Endothelial cell of umbilical vein (primary cell): Measurements from ENCODE around the gene RASL10B. TPM values are rescaled to one million over a fixed set of nuclear protein-coding genes. Genes with fewer than 3 reads are reported as not detected.

Experiments used
- BruUV-seq: library from RNA; stranded (reverse); fragments of 400-500 nt; replicated peaks from 2 replicates; lab custom pipeline; 2021; lab: Mats Ljungman, UMichigan
- CTCF ChIA-PET: fragments of 300-600, 350-600 bp; sonication (Branson Sonifier 250); formaldehyde crosslinking; loops from one replicate; lab custom pipeline; 2021; ENCODE audit warnings: antibody characterized with exemption, inconsistent platforms; lab: Charles Lee
- POLR2A ChIA-PET: fragments of 300-600, 350-600 bp; sonication (Branson Sonifier 250); formaldehyde crosslinking; loops from one replicate; lab custom pipeline; 2021; ENCODE audit warnings: antibody characterized with exemption, inconsistent platforms; lab: Charles Lee
- DNase-seq: peaks from one replicate; pipeline ENCODE4 v3.0.0-alpha.2; 2011; ENCODE audit warnings: low read depth, low spot score
- FAIRE-seq: peaks from 2 replicates; lab custom pipeline; 2011; peaks lifted over from hg19 to GRCh38; lab: Jason Lieb, UNC
- H2AFZ ChIP-seq: 2 replicates; pipeline ENCODE4 v1.6.0; 2012; ENCODE audit warnings: low read depth, low read length, control low read depth, inconsistent platforms
- H3K27ac ChIP-seq: 2 replicates; pipeline ENCODE4 v1.5.1; 2011; ENCODE audit warnings: low read depth, mild to moderate bottlenecking, control low read depth, low read length, moderate library complexity; ENCODE audit not compliant: insufficient read depth
- H3K27me3 ChIP-seq, 2 experiments: 2 replicates each; pipeline versions ENCODE4 v1.6.0 to v1.6.1; 2011; ENCODE audit warnings: low read length in 2 of 2, mixed read lengths in 1 of 2; ENCODE audit not compliant: control insufficient read depth in 2 of 2, insufficient read depth in 2 of 2
- H3K36me3 ChIP-seq, 2 experiments: 2 replicates in 1 of 2; 3 replicates in 1 of 2; pipeline ENCODE4 v1.5.1; 2011; ENCODE audit warnings: low read length in 2 of 2, mild to moderate bottlenecking in 1 of 2, moderate library complexity in 1 of 2; ENCODE audit not compliant: control insufficient read depth in 2 of 2, insufficient read depth in 2 of 2; ENCODE audit errors: extremely low read depth in 1 of 2
- H3K4me1 ChIP-seq: 3 replicates; pipeline ENCODE4 v1.5.1; 2011; ENCODE audit warnings: mild to moderate bottlenecking, low read length; ENCODE audit not compliant: control insufficient read depth, insufficient read depth; ENCODE audit errors: extremely low read depth
- H3K4me2 ChIP-seq: 2 replicates; pipeline ENCODE4 v1.6.1; 2011; ENCODE audit warnings: low read length, control low read depth, mixed read lengths; ENCODE audit not compliant: insufficient read depth
- H3K4me3 ChIP-seq, 3 experiments: fragments of 200-600 bp in 1 of 3; sonication (generic), shearing (Covaris generic) in 1 of 3; replicated peaks in 1 of 3; 2 replicates each; pipeline ENCODE4 v1.5.1; 2011 to 2016; ENCODE audit warnings: control low read depth in 3 of 3, low read length in 3 of 3, mild to moderate bottlenecking in 2 of 3, inconsistent platforms in 1 of 3, low read depth in 1 of 3, moderate library complexity in 1 of 3; ENCODE audit not compliant: insufficient read depth in 1 of 3
- H3K79me2 ChIP-seq: 2 replicates; pipeline ENCODE4 v1.6.0; 2012; ENCODE audit warnings: low read length, inconsistent platforms; ENCODE audit not compliant: control insufficient read depth, insufficient read depth
- H3K9ac ChIP-seq: replicated peaks from 2 replicates; pipeline ENCODE3; 2011; ENCODE audit warnings: low read length, control low read depth; ENCODE audit not compliant: insufficient read depth; ENCODE audit errors: extremely low read depth
- H3K9me1 ChIP-seq: replicated peaks from 3 replicates; pipeline ENCODE4 v1.6.0; 2011; ENCODE audit warnings: mild to moderate bottlenecking, low read length; ENCODE audit not compliant: control insufficient read depth, insufficient read depth; ENCODE audit errors: extremely low read depth
- H3K9me3 ChIP-seq: replicated peaks from 2 replicates; pipeline ENCODE4 v1.5.1; 2012; ENCODE audit warnings: low read length, inconsistent platforms; ENCODE audit not compliant: control insufficient read depth, insufficient read depth
- H4K20me1 ChIP-seq: replicated peaks from 2 replicates; pipeline ENCODE3; 2011; ENCODE audit warnings: mild to moderate bottlenecking, low read length; ENCODE audit not compliant: control insufficient read depth, insufficient read depth; ENCODE audit errors: extremely low read depth
- EZH2 ChIP-seq: IDR thresholded peaks from 2 replicates; pipeline ENCODE4 v1.6.1; 2012; ENCODE audit warnings: borderline replicate concordance, low read depth, mild to moderate bottlenecking, moderate library complexity, low read length, inconsistent platforms; ENCODE audit not compliant: severe bottlenecking
- FOS ChIP-seq: IDR thresholded peaks from 2 replicates; pipeline ENCODE4 v1.6.1; 2011; ENCODE audit warnings: mild to moderate bottlenecking, low read length, moderate library complexity, borderline replicate concordance; ENCODE audit not compliant: insufficient read depth
- GATA2 ChIP-seq: IDR thresholded peaks from 2 replicates; pipeline ENCODE4 v1.7.0; 2011; ENCODE audit warnings: low read depth, mild to moderate bottlenecking, moderate library complexity, mixed read lengths, low read length; ENCODE audit not compliant: insufficient read length, insufficient read depth
- JUN ChIP-seq: IDR thresholded peaks from 2 replicates; pipeline ENCODE4 v1.6.1; 2011; ENCODE audit warnings: borderline replicate concordance, low read depth; ENCODE audit not compliant: insufficient read length, insufficient read depth
- MYC ChIP-seq: IDR thresholded peaks from one replicate; pipeline ENCODE4 v1.6.1; 2011; ENCODE audit warnings: mild to moderate bottlenecking, low read depth, low read length
- POLR2A ChIP-seq: IDR thresholded peaks from 2 replicates; pipeline ENCODE4 v1.6.1; 2012; ENCODE audit warnings: low read depth, mild to moderate bottlenecking, control low read depth, low read length
- POLR2AphosphoS5 ChIP-seq: IDR thresholded peaks from 2 replicates; pipeline ENCODE4 v1.6.1; 2012; ENCODE audit warnings: low read depth, mild to moderate bottlenecking, control low read depth, low read length, moderate library complexity; ENCODE audit not compliant: insufficient read depth
- dilution Hi-C: fragments of 300-500 bp; cut with MboI; formaldehyde crosslinking; loops from one replicate; pipeline ENCODE4 v1.15.0; 2019; ENCODE audit warnings: low sequenced_read_pairs; ENCODE audit not compliant: extremely low pct_ligation_motif_present
- intact Hi-C: fragments of 100-400 bp; cut with micrococcal nuclease; formaldehyde crosslinking; loops from one replicate; pipeline ENCODE4 v1.10.0; 2022
- polyA plus RNA-seq, 4 experiments: library from polyadenylated mRNA; depleted of rRNA in 3 of 4; stranded (reverse) in 3 of 4; unstranded in 1 of 4; fragments of >200 nt; gene quantifications; 2 replicates each; pipeline versions ENCODE4 v1.2.1 to v1.2.3, GENCODE V29; 2011 to 2012; ENCODE audit warnings: missing spikeins in 1 of 4
- total RNA-seq: library from RNA; stranded (reverse); gene quantifications from 2 replicates; pipeline ENCODE4 v1.2.3, GENCODE V29; 2021
- TF ChIP-seq, protein P1 (sequence below), 2 donors: IDR thresholded peaks; 1 replicate in 1 of 2; 2 replicates in 1 of 2; pipeline ENCODE4 v1.5.1; 2011; ENCODE audit warnings: low read length in 2 of 2, mild to moderate bottlenecking in 2 of 2, moderate library complexity in 2 of 2, control low read depth in 1 of 2, inconsistent platforms in 1 of 2, low read depth in 1 of 2; ENCODE audit not compliant: insufficient read depth in 1 of 2; ENCODE audit errors: extremely low read depth in 1 of 2
- TF ChIP-seq, protein P2 (sequence below): IDR thresholded peaks from 2 replicates; pipeline ENCODE4 v1.6.1; 2011; ENCODE audit not compliant: insufficient read depth, insufficient read length

RASL10B gene
- total and polyA plus RNA-seq, 2 donors (not counting 3 experiments of a cell fraction or from before 2014, with no cell fraction given) = 0.19 to 0.71 TPM

DNA sequence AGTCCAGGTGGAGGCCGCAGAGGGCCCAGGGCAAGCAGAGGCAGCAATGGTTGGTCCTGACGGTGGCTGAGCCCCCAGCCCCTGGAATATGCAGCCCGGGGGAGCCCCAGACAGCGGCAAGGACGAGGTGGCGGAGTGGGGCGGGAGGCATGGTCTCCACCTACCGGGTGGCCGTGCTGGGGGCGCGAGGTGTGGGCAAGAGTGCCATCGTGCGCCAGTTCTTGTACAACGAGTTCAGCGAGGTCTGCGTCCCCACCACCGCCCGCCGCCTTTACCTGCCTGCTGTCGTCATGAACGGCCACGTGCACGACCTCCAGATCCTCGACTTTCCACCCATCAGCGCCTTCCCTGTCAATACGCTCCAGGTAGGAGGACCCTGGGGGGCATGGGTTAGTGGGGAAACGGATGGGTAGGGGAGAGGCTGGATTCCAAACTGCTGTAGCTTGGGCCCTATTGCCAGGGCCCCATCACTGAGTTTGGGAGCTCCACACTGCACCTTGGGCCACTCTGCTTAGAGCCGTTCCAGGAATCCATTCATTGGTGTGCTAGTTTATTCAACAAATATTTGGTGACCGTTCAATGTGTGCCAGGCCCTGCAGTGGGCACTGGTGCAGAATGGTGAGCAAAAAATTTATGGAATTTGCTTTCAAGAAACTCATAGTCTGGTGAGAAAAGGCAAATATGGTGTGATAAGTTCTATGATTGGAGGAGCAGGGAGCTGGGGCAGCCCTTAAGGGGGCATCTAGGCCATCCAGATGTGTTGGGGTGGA is 3.8 kb downstream of the RASL10B start:
- CTCF ChIA-PET = interaction anchor here (1.4 to 1.6 kb wide), 2 partner anchors 12 to 13 kb away, joined by 4 read pairs; no protein-coding TSS in a partner anchor
- H2AFZ ChIP-seq = no peak overlapping the region

More for the DNA sequence above, 3.8 kb downstream of the RASL10B start:
- DNase-seq = no peak
- Histone ChIP-seq H3K27ac (no peak overlapping the region), H3K9me3 (no peaks in the 10 kb centered on the region), H3K27me3 (peaks cover 19 to 24% of the 10 kb centered on the region in 2 experiments), H3K36me3 (no peaks in the 10 kb centered on the region), H3K9me1 (no peaks in the 10 kb centered on the region), H3K79me2 (no peaks in the 10 kb centered on the region), H4K20me1 (no peaks in the 10 kb centered on the region), H3K4me3 (no peak overlapping the region), H3K4me2 (no peak overlapping the region), H3K4me1 (peaks cover 4% of the 10 kb centered on the region), H3K9ac (no peak overlapping the region)
- no peak for FAIRE-seq
- intact Hi-C loops (no loop called here), dilution Hi-C loops (loop anchor here (25.0 kb wide), 1 partner anchor 123 kb away; no protein-coding TSS in a partner anchor)
- TF ChIP-seq MYC = no peak
- TF ChIP-seq, protein P1, sequence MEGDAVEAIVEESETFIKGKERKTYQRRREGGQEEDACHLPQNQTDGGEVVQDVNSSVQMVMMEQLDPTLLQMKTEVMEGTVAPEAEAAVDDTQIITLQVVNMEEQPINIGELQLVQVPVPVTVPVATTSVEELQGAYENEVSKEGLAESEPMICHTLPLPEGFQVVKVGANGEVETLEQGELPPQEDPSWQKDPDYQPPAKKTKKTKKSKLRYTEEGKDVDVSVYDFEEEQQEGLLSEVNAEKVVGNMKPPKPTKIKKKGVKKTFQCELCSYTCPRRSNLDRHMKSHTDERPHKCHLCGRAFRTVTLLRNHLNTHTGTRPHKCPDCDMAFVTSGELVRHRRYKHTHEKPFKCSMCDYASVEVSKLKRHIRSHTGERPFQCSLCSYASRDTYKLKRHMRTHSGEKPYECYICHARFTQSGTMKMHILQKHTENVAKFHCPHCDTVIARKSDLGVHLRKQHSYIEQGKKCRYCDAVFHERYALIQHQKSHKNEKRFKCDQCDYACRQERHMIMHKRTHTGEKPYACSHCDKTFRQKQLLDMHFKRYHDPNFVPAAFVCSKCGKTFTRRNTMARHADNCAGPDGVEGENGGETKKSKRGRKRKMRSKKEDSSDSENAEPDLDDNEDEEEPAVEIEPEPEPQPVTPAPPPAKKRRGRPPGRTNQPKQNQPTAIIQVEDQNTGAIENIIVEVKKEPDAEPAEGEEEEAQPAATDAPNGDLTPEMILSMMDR (IDR thresholded peaks at IDR 0.05; ENCODE audit: extremely low read depth in 1 of 2, insufficient read depth in 1 of 2, low read depth in 1 of 2, low read length in 2 of 2) = no peak
- TF ChIP-seq GATA2 = no peak
- no peak for TF ChIP-seq POLR2A
- TF ChIP-seq FOS = no peak
- no peak for TF ChIP-seq POLR2AphosphoS5
- no peak for TF ChIP-seq EZH2
- TF ChIP-seq, protein P2, sequence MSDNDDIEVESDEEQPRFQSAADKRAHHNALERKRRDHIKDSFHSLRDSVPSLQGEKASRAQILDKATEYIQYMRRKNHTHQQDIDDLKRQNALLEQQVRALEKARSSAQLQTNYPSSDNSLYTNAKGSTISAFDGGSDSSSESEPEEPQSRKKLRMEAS = no peak
- no peak for TF ChIP-seq JUN
- BruUV-seq = no TSS peak
- POLR2A ChIA-PET = no interaction called here
